GM12864 (cell line): Measurements from ENCODE around the gene CDKL2.
"Not testable (repeated sequence)": the region's sequence is repeated elsewhere in the genome, so short reads cannot be mapped to it uniquely, and the experiment has no call there.

Experiments used
- DNase-seq: peaks from one replicate; pipeline ENCODE4 v3.0.0-alpha.2; 2011; ENCODE audit warnings: low read depth
- H3K4me3 ChIP-seq: 2 replicates; pipeline ENCODE4 v1.5.1; 2011; ENCODE audit warnings: mild to moderate bottlenecking, low read depth, low read length, control low read depth
- TF ChIP-seq, protein P1 (sequence below): IDR thresholded peaks from 2 replicates; pipeline ENCODE4 v1.5.1; 2011; ENCODE audit warnings: low read depth, mild to moderate bottlenecking, moderate library complexity, low read length, control low read depth, inconsistent platforms; ENCODE audit errors: missing control alignments

CDKL2 gene

DNA sequence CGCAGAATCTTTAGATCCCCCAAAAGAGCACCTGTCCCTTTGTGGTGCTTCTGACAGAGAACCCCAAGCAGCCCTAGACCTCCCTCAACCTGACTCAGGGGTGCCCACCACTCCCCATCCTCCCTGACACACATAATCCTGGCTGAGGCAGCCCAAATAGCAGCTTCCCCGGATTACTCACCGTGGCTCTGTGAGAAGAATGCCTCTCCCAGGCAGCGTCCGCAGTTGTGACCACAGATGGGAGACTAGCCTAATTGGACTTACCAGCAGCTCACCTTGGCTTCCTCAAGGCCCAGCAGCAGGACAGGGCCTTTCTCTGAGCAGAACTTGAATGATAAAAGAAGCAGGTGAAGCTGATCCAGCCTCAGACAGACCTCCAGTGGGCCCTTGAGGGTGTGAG lies 84.8 kb downstream of the CDKL2 start:
- no peak overlapping the region for H3K4me3 ChIP-seq
- DNase-seq = no peak
- TF ChIP-seq, protein P1, sequence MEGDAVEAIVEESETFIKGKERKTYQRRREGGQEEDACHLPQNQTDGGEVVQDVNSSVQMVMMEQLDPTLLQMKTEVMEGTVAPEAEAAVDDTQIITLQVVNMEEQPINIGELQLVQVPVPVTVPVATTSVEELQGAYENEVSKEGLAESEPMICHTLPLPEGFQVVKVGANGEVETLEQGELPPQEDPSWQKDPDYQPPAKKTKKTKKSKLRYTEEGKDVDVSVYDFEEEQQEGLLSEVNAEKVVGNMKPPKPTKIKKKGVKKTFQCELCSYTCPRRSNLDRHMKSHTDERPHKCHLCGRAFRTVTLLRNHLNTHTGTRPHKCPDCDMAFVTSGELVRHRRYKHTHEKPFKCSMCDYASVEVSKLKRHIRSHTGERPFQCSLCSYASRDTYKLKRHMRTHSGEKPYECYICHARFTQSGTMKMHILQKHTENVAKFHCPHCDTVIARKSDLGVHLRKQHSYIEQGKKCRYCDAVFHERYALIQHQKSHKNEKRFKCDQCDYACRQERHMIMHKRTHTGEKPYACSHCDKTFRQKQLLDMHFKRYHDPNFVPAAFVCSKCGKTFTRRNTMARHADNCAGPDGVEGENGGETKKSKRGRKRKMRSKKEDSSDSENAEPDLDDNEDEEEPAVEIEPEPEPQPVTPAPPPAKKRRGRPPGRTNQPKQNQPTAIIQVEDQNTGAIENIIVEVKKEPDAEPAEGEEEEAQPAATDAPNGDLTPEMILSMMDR = no peak

DNA sequence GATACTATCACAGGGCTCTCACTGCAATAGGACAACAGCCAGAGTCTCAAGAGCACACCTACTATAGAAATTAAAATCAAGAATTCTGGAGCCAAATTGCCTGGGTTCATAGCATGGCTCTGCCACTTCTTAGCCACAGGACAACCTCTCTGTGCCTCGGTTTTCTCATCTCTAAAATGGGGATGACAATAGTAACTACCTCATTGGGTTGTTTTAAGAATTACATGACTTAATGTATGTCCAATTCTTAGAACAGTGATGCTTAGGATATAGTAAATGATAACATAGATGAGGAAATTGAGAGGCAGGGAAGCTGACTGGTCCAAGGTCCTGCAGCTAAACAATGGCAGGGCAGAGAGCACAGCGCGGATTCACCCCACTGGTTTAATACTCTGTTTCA lies 85.5 kb downstream of the CDKL2 start:
- no peak overlapping the region for H3K4me3 ChIP-seq
- no peak for DNase-seq
- TF ChIP-seq, protein P1 = no peak

DNA sequence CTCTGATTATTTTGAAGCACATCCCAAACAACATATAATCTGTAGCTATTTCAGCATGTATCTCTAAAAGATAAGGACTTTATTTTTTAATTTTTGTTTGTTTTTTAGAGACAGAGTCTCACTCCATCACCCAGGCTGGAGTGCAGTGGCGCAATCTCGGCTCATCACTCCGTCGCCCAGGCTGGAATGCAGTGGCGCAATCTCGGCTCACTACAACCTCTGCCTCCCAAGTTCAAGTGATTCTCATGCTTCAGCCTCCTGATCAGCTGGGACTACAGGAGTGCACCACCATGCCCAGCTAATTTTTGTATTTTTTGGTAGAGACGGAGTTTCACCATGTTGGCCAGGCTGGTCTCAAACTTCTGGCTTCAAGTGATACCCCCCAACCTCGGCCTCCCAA lies 86.1 kb downstream of the CDKL2 start:
- not testable (repeated sequence) for H3K4me3 ChIP-seq, DNase-seq

DNA sequence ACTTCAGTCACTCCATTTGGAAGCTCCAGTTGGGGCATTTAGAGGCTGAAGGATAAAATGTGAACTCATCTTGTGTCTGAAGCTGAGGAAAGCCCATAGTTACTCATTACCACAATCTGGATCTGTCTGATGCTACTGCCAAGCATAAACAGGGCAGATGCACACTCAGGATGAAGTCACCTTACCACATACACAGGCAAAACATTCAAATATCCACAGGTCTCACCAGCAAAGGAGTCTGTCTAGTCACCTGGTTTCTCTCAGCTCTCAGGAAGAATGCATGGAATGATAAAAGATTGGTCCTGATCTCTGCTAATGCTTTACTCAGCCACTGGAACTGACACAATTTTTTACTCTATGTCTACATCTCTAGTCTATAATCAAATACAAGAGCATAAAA lies 87.5 kb downstream of the CDKL2 start:
- no peak for DNase-seq
- TF ChIP-seq, protein P1 = no peak
- H3K4me3 ChIP-seq = no peak overlapping the region

DNA sequence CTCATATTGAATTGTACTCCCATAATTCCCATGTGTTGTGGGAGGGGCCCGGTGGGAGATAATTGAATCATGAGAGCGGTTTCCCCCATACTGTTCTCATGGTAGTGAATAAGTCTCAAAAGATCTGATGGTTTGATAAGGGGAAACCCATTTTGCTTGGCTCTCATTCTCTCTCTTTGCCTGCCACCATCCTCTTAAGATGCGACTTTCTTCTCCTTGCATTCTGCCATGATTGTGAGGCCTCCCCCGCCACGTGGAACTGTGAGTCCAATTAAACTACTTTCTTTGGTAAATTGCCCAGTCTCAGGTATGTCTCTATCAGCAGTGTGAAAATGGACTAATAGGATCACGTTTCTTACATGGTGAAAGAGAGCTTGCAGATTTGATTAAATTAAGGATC lies 93.0 kb downstream of the CDKL2 start:
- not testable (repeated sequence) for DNase-seq, H3K4me3 ChIP-seq

DNA sequence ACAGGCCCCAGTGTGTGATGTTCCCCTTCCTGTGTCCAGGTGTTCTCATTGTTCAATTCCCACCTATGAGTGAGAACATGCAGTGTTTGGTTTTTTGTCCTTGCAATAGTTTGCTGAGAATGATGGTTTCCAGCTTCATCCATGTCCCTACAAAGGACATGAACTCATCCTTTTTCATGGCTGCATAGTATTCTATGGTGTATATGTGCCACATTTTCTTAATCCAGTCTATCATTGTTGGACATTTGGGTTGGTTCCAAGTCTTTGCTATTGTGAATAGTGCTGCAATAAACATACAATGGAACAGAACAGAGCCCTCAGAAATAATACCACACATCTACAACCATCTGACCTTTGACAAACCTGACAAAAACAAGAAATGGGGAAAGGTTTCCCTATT lies 96.4 kb downstream of the CDKL2 start:
- H3K4me3 ChIP-seq, DNase-seq: not testable (repeated sequence)

DNA sequence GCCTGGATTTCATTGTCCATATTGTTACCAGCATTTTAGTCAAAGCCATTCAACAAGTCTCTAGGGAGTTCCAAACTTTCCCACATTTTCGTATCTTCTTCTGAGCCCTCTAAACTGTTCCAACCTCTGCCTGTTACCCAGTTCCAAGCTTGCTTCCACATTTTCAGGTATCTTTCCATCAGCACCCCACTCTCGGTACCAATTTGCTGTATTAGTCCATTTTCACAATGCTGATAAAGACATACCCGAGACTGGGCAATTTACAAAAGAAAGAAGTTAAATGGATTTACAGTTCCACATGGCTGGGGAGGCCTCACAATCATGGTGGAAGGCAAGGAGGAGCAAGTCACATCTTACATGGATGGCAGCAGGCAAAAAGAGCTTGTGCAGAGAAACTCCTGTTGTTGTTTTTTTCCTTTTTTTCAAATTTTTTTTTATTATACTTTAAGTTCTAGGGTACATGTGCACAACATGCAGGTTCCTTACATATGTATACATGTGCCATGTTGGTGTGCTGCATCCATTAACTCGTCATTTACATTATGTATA lies 96.9 kb downstream of the CDKL2 start:
- H3K4me3 ChIP-seq, DNase-seq: not testable (repeated sequence)

DNA sequence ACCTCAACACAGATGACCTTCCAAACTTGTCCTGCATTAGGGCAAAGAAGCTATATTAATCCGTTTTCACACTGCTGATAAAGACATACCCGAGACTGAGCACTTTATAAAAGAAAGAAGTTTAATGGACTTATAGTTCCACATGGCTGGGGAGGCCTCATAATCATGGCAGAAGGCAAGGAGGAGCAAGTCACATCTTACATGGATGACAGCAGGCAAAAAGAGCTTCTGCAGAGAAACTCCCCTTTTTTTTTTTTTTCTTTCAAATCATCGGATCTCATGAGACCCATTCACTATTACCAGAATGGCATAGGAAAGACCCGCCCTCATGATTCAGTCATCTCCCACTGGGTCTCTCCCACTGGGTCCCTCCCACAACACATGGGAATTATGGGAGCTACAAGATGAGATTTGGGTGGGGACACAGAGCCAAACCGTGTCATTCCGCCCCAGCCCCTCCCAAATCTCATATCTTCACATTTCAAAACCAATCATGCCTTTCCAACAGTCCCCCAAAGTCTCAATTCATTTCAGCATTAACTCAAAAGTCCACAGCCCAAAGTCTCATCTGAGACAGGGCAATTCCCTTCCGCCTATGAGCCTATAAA lies 98.7 kb downstream of the CDKL2 start:
- not testable (repeated sequence) for DNase-seq, H3K4me3 ChIP-seq

DNA sequence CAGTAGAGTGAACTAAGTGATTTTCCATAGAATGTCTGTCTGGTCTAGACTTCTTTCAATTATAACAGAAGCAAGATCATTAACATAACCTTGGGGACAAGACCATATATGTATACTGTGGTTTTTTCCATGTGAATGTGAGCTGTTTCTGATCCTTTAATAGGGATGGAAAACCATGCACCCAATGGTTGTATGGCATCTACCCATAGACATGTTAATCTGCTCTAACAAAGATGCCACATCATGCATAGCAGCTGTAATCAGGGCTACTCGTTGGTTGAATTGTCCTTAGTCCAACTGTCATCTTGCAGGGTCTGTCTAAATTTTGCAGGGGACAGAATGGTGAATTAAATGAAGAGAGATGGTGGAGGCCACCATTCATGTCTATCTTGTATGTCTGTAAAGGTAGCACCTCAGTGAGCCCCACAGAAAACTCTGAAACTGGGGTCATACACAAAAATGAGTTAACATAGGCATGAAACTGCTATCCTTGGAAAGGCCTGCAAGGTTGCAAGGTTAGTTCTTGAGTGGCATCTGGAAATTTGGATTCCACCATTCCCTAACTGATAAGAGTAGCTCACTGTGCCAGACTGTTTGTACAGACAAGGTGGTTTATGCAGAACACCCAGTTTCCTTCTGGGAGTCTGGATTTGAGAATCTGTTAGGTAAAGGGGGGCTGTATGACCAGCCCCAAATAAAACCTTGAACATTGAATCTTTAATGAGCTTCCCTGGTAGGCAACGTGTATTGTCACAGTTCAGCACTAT lies 99.6 kb downstream of the CDKL2 start:
- no peak overlapping the region for H3K4me3 ChIP-seq
- no peak for DNase-seq
- TF ChIP-seq, protein P1 = no peak
